Nasal cavity respiratory epithelium epithelial cell of viscerocranial mucosa (primary cell): ENCODE measurements around the gene ARPC4. TPM values are rescaled to one million over a fixed set of nuclear protein-coding genes. Genes with fewer than 3 reads are reported as not detected.

ENCODE experiments used
- total RNA-seq: library from RNA; depleted of rRNA; stranded (reverse); fragments of >200 nt; gene quantifications from 2 replicates; pipeline ENCODE4 v1.2.3, GENCODE V29; 2014

ARPC4 gene
- total RNA-seq: 135 and 146 TPM in 2 replicates

DNA sequence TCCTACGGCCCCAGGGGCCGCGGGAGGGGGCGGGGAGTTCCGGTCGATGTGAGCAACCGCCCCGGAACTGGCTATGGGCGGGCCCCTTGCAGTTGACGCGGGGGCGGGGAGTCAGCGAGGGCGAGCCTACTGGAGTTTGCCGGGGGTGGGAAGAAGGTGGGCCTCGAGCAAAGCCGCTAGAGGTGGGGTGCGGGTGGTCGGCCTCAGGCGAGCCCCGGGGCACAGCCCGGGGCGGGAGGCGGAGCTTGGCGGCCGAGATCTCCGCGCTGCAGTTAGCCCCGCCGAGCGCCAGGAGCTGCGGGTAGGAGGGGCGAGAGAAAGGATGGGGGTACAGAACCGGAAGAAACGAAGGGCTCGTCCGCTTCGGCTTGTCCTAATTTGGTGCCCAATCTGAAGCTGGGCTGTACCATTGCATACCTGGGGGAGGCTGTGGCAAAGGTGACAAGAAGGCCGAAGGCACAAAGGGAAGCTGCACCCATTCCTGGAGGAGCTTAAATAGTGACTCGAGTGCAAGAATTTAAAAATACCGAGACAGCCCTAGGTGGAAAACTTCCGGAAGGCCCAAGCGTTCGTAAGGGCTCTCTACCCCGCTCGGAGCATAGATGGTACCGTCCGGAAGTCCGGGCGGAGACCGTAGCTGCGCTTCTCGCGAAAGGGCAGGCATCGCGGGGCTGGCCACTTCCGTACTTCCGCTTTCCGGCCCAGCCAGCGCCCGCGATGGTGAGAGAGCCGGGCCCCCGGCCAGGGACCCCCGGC, at the start of gene ARPC4, which contains the start of gene TADA3:
Gene ARPC4 (plus strand): TSS at position 678 of the 756 bp plus-strand sequence. CDS start 40 bp downstream, at position 718.
Gene TADA3 (minus strand): TSS at position 69 of the 756 bp plus-strand sequence. CDS start 1,007 bp downstream, outside the sequence.

DNA sequence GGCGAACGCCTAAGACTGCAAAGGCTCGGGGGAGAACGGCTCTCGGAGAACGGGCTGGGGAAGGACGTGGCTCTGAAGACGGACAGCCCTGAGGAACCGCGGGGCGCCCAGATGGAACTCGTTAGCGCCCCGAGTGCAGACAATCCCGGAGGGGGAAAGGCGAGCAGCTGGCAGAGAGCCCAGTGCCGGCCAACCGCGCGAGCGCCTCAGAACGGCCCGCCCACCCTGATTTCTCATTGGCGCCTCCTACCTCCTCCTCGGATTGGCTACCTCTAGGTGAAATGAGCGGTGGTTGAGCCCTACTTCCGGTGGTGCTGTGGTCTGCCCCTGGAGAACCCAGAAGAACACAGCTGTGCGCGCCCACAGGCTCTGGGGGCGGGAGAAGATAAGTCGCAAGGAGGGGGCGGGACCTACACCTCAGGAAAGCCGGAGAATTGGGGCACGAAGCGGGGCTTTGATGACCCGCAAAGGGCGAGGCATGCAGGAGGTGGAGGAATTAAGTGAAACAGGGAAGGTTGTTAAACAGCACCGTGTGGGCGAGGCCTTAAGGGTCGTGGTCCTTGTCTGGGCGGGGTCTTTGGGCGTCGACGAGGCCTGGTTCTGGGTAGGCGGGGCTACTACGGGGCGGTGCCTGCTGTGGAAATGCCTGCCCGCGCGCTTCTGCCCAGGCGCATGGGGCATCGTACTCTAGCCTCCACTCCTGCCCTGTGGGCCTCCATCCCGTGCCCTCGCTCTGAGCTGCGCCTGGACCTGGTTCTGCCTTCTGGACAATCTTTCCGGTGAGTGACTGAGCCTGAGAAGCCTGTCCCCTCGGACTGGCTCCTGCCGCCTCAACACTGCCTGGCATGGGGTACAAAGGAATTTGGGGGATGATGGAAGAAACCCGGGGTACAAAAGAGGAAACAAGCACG, 43.0 kb upstream of the ARPC4 start, which contains the start of gene OGG1:
Gene OGG1 (plus strand): TSS at position 308 of the 911 bp plus-strand sequence. CDS start 335 bp downstream, at position 643.

DNA sequence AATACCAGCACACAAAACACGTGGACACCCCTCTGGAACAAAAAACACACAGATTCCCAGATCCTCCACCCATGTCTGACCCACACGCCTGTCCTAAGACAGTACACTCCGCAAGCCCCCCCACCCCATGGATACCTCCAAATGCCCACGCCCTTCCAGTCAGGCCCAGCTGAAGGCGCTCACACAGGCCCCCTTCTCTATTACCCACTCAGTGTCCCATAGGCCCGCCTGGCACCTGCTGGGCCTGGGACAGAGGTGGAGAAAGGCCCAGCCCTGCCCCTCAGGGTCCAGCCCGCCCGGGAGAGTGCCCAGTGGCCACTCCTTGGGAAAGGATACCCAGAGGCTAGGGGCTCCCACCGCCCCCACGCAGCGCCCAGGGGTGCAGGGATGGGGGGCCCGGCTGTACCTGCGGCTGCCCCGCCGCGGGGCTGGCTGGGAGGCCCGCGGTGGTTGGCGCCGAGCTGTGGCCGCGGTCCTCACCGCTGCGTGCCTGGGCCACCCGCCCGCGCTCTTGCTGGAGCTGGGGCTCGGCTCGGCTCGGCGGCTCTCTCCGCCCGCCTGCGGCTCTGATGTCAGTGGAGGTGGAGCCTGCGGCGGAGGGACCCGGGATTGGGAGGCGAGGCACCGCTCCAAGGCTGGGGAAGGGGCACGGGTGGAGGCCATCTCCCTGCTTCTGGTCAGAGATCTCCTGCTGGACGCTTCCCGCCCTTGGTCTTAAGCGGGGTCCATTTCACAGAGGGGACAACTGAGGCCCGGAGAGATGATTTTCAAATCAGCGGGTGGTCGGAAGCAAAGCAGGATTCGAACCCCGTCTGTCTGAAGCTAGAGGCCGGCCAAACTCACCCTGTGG, 23.2 kb upstream of the ARPC4 start, which contains the start of gene CAMK1:
Gene CAMK1 (minus strand): TSS at position 522 of the 850 bp plus-strand sequence. CDS start 2,198 bp downstream, outside the sequence.

DNA sequence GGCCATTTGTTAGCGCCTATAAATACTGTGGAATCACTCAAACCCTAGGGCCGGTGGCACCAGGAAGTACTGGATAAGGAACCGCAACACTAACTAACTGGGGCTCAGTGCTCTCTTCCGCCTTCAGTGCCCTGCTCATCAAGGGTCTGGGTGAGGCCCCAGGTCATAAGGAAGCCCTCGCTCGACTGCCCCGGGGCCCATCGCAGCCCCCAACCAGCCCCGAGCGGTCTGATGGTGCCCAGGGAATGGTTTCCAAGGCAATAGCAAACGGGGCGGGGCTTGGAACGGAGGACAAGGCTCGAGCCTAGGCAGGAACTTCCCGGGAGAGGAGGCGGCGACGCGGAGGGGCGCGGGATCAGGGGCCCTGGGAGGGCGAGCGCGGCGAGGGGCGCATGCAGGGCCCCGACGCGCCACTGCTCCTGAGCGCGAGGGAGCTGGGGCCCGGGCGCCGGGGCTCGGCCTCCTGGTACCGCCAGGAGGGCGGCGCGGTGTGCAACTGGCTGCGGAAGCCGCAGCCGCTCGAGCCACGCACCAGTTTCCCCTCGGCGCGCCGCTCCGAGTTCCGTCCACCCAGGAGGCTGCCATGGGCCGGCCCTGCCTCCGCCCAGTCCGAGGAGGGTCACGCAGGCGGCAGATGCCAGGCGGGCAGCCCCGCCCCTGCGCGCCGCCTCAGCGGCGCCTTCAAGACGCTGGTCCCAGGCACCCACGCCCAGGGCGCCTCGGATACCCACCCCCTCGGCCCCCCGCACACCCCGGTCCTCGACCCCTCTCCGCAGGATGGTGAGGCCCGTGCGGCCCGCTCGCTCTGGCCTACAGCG, 16.9 kb downstream of the ARPC4 start, which contains the start of gene TTLL3:
Gene TTLL3 (plus strand): TSS at position 648 of the 818 bp plus-strand sequence. CDS start 400 bp downstream, outside the sequence.

DNA sequence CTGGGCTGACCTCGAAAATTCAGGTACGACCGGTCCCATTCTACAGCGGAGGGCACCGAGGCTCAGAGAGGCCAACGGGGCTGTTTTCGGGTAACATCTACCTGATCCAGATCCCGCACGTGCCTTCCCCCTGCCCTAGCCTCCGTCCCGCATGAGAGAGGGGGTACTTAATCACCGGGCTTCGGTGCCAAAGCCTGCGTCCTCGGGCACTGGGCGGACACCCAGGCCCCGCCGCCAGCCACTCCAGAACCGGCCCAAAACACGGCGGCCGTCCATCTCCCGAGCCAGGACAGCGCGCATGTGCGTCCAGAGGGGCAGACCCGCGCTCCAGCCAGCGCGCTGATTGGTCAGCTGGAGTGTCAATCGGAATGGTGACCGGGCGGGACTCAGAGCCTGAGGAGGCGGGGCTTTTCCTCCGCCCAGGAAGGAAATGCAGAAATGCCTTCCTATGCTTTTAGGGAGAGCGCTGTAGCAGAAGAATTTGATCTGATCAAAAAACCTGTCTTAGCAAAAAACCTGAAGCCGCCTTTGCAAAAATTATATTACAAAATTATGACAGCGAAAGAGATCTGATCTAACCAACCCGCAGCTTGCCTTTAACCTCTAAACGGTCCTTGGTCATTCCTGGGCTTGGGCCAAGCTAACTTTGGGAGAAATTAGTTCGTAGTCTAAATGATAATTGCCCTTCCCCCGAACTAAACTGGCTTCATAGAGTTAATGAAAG, 51.0 kb downstream of the ARPC4 start, which contains the start of gene RPUSD3:
Gene RPUSD3 (minus strand): TSS at position 294 of the 724 bp plus-strand sequence. CDS start 18 bp downstream, at position 276.

Other genes with a start within 250 kb of the ARPC4 start
- under 0.01 TPM in 1 of 2 replicates, not detected in the other for gene LHFPL4, start 239.3 kb upstream of the ARPC4 start, total RNA-seq
- gene MTMR14, start 143.6 kb upstream of the ARPC4 start, total RNA-seq: 29.8 and 31.8 TPM in 2 replicates
- not detected in 2 replicates for gene CPNE9, start 89.2 kb upstream of the ARPC4 start, total RNA-seq
- 17.4 and 30.3 TPM in 2 replicates for gene BRPF1, start 61.3 kb upstream of the ARPC4 start, total RNA-seq
- gene OGG1, start 43.1 kb upstream of the ARPC4 start, total RNA-seq: 16.0 and 27.0 TPM in 2 replicates
- gene CAMK1, start 23.1 kb upstream of the ARPC4 start, total RNA-seq: 3.1 and 11.3 TPM in 2 replicates
- 46.8 and 62.1 TPM in 2 replicates for gene TADA3, start 609 bp upstream of the ARPC4 start, total RNA-seq
- 4.4 and 12.1 TPM in 2 replicates for gene TTLL3, start 17.2 kb downstream of the ARPC4 start, total RNA-seq
- gene RPUSD3, start 50.9 kb downstream of the ARPC4 start, total RNA-seq: 23.4 and 37.9 TPM in 2 replicates
- not detected in 2 replicates for gene CIDEC, start 87.2 kb downstream of the ARPC4 start, total RNA-seq
- 22.2 and 23.7 TPM in 2 replicates for gene JAGN1, start 97.5 kb downstream of the ARPC4 start, total RNA-seq
- gene IL17RE, start 109.8 kb downstream of the ARPC4 start, total RNA-seq: 1.4 and 4.0 TPM in 2 replicates
- gene IL17RC, start 124.0 kb downstream of the ARPC4 start, total RNA-seq: 9.2 and 16.6 TPM in 2 replicates
- 27.3 and 36.0 TPM in 2 replicates for gene CRELD1, start 140.8 kb downstream of the ARPC4 start, total RNA-seq
- 0.34 and 0.71 TPM in 2 replicates for gene PRRT3, start 159.3 kb downstream of the ARPC4 start, total RNA-seq
- gene EMC3, start 193.8 kb downstream of the ARPC4 start, total RNA-seq: 47.2 and 62.4 TPM in 2 replicates
- 2.4 TPM in 2 replicates for gene FANCD2, start 233.4 kb downstream of the ARPC4 start, total RNA-seq